Stimulated activated CD8-positive, alpha-beta memory T cell treated with anti-CD3 and anti-CD28 coated beads, Interleukin-15, amount 100 ng/mL, for 4 hours (primary cell): ENCODE results near the gene MYH13.

ENCODE experiments used
- DNase-seq, 2 donors: peaks; one replicate each; pipeline ENCODE4 v3.0.0-alpha.2; 2020; ENCODE audit warnings: low read depth in 2 of 2

MYH13 gene

DNA sequence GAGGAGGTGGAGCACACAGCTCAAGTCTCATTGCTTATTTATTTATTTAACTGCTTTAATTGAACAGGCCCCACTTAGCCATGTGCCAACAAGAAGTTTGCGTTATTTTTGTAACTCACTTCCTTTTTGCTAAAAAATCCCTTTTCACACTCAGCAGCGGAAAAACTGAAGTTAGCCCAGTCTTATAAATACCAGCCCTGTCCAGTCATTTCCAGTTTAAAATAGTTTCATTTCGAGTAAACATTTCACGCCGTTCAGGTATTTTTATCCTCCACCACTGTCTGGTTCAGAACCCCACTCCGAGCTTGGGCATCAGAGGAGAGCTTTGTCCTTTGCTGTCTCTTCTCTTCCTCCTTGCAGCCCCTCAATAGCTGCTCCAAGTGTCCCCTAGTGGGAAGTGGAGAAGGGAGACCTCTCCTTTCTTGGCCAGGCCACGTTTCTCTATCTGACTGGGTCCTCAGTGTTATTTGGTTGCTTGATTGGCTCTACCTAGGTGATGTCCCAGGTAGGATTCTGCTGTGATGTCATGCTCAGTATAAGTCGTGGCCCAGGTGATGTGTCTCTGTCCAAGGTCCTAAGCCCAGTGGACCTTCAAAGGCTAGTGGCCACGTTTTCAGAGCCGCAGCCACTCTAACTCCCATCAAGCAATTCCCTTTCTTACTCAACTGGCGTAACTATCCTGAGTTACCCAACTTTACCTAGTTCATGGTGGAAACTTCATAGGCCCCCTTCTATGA lies 121.4 kb downstream of the MYH13 start:
- DNase-seq: no peak
